Activated effector memory CD4-positive, alpha-beta T cell treated with Interleukin-2 at 50 U/mL for 16 hours (primary cell): Measurements from ENCODE around the gene NOL7.

ENCODE experiments used
- DNase-seq: peaks from one replicate; pipeline ENCODE4 v3.0.0-alpha.2; 2020

NOL7 gene

DNA sequence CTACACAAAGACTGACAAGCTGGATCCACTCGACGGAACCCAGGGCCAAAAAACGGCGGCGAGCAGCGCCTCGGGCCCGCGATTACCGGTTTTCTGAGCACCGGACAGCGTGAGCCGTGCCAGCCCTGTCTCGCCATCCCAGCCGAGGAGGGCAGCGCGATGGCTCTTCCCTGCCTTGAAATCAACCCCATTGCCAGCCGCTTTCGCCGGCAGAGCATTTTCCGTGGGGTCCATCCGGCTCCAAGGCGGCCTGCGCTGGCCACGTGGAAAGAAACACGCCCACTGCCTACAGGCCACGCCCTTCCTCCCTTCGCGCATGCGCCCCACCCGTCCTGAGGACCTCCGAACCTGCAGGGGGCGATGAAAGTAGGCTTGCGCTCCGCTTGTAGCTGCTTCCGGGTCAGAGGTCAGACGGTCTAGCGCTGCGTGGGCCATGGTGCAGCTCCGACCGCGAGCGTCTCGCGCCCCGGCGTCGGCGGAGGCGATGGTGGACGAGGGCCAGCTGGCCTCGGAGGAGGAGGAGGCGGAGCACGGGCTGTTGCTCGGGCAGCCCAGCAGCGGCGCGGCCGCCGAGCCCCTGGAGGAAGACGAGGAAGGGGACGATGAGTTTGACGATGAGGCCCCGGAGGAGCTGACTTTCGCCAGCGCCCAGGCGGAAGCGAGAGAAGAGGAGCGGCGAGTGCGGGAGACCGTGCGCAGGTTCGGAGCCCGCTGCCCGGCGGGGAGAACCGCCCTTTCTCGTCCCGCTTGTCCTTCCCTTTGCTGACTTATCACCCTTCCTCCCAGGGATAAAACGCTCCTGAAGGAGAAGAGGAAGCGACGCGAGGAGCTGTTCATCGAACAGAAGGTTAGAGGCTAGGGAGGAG is at the start of gene NOL7:
Gene NOL7, plus strand, starts transcription at position 410 of the 866 bp plus-strand sequence. Its CDS starts 24 bp downstream, at position 434.
- peak; percentile 96 for DNase-seq

DNA sequence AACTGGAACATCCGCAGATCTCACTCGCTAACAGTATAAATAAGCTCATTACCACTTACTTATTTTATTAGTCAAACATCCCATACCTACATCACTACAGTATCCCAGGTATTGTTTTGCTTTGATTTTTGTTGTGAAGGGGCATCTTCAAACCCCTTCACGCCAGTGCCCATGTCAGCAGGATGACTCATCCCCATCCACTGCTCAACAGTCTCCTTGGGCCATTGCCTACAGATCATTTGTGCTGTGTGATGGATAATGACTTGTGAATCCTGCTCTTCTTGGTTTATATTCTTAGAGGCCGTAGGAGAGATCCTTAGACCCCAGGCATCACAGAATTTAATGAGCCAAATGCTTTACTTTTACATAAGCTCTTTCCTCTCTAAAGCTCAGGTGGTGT is 49.2 kb upstream of the NOL7 start:
- no peak for DNase-seq

DNA sequence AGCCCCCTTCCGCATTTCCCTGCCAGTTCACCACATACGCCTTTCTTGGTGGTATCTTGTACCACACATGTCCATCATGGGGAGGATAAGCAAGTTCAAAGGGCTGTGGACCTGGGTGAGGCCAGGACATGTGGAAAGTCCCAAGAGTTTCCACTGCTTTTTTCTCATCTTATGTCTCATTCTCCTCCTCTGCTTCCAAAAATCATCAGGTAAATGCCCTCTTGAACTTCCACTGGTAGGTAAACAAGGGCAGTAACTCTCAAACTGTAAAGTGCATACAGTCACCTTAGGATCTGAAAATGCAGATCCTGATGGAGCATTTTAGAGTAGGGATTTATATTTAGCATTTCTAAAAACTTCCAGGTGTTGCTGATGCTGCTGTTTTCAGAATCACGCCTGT is 48.6 kb upstream of the NOL7 start:
- no peak for DNase-seq

DNA sequence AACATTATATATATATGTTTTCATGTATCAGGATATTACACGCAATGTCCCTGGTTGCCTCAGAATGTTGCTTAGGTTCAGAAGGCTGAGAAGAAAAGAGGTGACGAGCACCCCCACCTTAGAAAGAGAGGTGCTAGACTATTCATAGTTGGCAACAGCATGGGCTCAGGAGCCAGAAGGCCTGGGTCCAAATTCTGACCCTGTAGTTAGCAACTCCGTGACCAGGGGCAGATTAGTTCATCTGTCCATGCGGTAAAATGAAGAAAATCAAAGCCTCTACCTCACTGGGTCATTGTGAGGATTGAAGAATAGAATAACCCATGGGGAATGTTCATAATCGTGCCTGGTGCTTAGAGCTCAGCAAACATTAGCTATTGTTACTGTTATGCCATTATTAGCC is 46.2 kb upstream of the NOL7 start:
- DNase-seq = no peak

DNA sequence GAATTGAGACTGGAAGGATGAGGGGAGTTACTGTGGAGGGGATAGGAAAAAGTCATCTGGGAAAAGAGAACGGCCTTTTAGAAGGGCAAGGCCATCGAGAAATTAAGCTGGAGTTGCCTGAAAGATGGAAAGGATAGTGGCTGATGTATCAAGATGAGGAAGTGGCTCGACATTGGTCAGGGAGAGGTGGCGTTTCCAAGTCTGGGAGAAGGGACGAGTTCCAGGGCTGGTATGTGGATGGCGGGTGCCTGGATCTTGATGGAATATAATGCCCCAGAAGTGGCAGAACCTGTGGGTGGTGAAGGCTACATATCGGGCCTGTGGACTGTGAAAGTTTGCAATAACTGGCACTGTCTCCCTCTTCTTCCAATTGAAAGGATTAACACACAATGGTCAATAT is 42.9 kb upstream of the NOL7 start:
- no peak for DNase-seq

DNA sequence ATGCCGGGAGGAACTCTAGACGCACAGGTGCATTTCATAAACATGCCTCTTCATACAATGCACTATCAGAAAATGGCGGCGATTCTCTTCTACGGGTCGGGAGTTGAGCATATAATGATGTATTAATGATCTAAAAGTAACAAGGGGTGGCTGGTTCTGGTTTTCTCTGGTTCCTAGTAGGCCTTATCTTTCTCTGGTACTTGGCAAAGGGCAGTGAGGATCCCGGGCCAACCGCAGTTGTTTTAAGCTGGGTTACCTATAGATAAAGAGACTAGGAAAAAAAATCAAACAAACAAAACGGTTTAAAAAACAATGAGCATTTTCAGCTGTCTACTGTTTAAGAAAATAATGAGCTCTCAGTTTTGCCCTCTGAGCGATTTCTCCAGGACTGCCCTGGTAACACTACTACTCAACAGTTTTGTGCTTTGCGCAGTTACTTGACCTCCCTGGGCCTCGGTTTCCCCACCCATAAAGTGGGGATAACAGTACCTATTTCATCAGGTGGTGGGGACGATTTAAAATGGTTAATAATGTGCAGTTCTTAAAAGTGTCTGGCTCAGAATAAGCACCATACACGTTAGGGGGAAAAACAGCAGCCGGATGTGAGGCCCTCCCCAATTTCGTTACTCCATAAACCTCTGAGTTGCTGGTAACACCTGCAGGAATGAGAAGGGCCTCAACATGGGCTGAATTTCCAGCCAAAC is 42.0 kb upstream of the NOL7 start:
- no peak for DNase-seq

DNA sequence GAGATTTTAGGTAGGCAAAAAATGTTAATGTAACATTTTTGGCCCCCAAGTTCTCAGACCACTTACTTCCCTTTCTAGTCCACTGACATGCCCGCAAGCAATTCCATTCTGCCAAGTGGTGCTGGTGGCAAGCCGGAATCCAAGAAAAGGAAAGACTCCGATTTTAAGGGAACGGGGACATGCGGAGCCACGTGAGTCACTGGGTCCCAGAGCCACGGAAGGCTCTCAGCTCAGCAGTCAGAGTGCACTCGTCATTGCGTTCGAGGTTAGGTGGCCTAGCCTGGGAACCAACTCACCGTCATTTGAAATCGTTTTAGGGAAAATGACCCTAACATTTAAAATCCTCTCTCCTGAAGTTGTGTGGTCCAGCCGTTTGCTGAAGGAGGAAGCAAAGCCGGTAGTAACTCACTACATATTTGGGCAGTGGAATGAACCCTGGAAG is 41.4 kb upstream of the NOL7 start:
- no peak for DNase-seq

DNA sequence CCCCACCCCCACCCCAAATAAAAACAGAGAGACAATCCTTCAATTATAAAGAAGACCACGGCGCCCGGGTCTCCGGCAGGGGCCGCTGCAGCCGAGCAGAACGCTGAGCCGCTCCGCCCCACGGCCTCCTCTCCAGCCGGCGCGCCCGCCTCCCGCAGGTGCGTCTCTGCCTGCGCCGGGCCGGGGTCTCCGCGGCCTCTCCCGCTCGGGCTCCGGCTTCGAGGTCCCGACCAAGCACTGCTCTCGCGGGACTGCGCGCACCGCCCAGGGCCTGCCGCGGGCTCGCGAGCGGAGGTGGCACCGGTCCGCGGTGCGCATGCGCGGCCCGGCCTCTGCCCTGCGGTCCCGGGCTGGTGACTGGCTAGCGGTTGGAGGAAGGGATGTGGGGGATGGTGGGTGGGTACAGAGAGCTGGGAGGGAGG is 41.0 kb upstream of the NOL7 start:
- peak; percentile 88 for DNase-seq

DNA sequence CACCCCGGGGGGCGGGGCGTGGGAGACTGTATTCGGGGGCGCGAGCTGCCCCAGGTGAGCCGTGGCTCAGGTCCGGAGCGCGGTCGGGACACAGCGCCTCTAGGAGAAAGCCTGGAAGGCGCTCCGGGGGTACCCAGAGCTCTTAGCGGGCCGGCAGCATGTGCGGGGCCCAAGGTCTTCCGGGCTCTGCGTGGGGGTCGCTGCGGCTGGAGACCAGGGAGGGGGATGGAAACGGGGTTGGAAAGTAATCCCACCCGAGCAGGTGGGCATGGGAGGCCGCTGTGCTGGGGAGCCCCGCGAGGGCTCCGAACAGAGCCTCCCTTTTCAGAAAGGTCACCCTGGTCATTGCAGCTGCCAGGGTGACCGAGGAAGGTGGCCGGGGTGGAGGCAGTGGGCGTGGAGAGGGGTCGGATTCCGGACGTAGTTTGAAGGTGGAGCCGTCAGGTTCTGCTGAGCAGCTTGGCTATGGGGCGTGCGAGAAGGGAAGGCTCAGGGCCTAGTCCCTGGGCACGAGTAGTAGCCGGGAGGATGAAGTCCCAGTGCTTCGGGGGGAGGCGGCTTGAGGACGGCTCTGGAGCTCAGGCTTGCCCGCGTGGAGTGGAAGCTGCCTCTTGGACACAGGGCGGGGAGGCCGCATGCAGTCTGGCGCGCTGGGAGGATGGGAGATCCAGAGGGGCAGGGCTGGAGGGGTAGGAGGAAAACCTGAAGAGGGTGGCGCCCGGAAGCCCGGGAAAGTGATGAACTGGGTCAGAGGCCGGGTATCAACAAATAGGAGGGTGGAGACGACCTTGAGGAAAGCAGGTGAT is 40.4 kb upstream of the NOL7 start, which contains the start of gene SIRT5:
Gene SIRT5, plus strand, starts transcription at position 31 of the 806 bp plus-strand sequence. CDS start 9,510 bp downstream, outside the sequence.
- peak; percentile 66 for DNase-seq

DNA sequence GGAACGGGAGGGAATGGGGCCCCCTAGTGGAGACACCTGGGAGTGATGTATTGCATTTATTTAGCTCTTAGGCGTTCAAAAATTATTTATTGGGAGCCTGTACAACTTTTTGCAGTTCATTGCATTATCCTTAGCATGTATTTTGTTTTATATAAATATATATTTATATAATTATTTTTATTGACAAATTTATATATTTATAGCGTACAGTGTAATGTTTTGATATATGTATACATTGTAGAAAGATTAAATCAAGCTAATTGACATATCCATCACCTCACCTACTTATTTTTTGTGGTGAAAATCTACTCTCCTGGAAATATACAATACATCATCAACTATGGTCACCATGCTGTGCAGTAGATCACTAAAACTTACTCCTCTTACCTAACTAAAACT is 39.8 kb upstream of the NOL7 start:
- DNase-seq = no peak

DNA sequence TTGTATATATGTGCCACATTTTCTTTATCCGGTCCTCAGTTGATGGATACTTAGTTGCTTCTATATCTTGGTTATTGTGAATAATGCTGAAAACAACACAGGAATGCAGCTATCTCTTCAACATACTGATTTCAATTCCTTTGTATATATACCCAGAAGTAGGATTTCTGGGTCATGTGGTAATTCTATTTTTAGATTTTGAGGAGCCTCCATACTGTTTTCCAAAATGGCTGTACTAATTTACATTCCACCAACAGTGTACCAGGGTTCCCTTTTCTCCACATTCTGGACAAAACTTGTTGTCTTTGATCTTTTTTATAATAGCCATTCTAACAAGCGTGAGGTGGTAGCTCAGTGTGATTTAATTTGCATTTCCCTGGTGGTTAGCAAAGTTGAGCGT is 39.1 kb upstream of the NOL7 start:
- DNase-seq = no peak

DNA sequence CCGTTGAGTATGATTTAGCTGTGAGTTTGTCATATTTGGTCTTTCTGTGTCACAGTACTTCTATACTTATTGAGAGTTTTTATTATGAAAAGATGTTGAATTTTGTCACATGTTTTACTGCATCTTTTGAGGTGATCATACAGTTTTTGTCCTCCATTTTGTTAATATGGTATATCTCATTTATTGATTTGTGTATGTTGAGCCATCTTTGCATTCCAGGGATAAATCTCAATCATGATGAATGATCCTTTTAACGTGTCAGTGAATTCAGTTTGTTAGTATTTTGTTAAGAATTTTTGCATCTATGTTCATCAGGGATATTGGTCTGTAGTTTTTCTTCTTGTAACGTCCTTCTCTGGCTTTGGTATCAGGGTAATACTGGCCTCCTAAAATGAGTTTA is 37.2 kb upstream of the NOL7 start:
- DNase-seq = no peak

DNA sequence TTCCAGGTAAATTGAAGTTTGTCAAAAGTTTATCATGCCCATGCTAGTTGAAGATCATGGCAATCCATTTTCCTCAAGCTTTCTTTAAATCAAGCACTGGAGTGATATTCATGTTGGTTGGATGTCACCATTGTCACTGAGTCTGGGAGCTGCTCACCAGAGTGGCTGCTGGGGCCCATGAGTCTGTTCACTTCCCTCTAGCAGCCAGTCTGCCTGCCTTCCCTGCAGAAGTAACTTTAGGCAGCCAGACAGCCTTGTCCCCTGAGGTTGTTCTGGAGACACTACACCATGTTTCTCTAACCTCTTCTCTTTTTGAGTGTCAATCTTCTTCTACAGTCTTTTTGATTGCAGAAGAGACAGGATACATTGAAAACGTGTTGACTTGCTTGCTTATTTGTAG is 35.2 kb upstream of the NOL7 start:
- no peak for DNase-seq

DNA sequence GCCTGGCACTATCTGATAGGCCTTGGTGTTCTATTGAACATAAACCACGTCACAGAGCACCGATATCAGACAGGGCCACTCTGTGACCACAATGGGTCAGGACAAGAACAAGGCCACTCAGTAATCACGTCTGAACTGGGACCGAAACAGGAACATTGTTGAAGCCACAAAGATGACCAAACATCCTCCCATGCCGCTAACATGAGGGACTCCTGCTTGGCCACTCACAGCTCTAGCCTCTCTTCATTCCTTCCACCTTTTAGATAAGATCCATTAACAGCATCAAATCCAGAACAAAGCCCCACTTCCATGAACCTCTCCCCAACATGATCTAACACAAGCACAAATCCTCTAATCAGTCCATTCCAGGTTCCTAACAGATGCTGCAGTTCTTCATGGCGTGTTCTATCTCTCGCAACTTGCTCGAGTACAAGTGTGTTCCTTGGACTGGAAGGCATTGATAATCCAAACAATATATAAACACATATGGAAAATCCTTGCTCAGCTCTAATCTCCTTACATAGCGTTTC is 33.4 kb upstream of the NOL7 start:
- DNase-seq = no peak

DNA sequence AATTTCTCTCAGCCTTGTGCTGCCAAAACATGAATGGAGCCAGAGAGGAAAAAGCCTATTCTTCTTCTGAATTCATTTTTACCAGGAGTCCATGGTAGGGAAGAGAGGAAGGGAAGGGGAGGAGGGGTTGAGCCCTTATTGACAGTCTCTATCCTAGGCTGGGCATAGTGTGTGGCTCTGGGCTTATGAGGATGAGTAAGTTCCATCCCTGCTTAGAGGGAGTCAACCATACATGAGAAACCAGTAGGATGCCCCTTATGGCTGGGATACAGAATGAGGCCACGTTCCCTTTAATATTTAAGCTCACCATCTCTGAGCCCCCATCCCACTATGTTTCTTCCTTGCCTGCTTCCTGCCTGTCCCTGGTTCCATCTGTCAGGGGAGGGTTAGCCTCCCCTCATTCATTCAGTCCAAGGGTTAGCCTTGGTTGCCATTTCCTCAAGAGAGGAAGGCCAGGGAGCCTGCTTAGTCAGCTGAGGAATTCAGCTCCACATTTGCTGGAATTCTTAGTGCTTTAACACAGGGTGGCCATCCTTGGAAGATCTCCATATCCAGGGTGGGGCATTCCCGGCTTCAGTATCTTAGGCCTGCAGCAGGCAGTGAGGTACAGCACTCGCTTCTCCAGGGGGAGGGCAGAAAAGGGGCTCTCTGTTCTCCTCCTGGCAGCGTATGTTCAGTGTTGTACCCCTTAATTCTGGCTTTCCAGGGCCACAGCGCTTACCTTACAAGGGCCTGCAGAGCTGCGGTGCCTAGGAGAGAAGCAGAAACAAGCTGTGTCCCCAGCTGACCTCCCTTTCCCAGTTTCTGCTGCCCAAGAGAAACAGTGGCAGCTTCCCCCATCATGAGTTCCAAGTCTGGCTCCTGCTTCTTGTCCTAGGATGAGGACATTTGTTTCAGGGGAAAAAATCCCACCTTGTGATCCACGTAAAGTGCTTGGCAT is 28.3 kb upstream of the NOL7 start:
- no peak for DNase-seq

DNA sequence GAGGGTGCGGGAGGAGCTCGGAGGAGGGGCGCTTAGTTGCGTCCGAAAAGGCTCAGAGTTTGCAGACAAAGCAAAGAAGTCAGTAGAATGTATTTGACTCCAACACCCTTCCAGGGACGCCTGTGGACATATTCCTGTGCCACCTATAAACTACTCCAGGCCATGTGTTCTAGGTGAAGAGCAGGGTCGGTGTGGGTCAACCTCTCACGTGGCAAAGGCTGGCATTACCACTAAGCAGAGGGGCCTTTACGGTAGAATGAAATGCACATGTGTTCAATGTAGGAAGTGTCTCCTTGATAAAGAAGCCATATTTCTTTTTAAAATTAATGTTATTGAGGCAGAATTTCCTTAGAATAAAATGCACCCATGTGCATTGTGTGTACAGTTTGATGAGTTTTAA is 25.3 kb upstream of the NOL7 start:
- DNase-seq = no peak

DNA sequence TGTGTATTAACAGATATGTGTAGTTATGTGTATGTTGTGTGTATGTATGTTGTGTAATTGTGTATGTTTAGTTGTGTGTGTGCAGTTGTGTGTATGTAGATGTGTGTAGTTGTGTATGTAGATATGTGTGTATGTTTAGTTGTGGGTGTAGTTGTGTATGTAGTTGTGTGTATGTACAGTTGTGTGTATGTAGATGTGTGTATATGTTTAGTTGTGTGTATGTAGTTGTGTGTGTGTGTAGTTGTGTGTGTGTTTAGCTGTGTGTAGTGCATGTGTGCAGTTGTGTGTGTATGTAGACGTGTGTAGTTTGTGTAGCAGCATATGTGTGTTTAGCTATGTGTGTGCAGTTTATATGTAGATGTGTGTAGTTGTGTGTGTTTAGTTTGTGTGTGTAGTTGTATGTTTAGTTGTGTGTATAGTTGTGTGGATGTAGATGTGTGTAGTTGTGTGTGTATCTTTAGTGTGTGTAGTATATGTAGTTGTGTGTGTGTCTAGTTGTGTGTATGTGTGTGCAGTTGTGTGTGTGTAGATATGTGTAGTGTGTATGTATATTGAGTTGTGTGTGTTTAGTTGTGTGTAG is 24.5 kb upstream of the NOL7 start:
- DNase-seq = no peak

DNA sequence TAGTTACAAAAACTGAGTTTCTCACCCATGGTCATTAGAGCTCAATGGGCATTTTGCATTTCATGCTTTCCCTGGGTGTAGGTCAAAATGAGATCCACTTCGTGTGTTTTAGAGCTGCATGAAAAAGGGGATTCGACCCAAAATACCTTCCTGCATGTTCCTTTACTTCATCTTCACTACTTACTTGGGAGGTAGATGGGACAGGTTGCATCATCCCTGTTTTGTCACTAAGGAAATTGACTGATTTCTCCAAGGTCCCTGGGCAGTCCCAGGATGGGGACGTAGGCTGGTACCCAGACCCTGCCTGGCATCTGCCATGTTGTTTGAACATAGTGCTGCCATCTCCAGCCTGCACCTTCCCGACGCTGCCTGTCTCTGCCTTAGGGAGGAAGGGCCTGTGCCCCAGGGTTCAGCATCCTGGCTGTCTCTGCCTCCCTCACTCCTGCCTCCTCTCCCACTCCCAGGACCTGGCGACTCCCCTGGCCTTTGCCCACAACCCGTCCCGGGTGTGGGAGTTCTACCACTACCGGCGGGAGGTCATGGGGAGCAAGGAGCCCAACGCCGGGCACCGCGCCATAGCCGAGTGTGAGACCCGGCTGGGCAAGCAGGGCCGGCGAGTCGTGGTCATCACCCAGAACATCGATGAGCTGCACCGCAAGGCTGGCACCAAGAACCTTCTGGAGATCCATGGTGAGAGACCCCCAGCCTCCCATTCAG is 23.8 kb upstream of the NOL7 start:
- DNase-seq = no peak

DNA sequence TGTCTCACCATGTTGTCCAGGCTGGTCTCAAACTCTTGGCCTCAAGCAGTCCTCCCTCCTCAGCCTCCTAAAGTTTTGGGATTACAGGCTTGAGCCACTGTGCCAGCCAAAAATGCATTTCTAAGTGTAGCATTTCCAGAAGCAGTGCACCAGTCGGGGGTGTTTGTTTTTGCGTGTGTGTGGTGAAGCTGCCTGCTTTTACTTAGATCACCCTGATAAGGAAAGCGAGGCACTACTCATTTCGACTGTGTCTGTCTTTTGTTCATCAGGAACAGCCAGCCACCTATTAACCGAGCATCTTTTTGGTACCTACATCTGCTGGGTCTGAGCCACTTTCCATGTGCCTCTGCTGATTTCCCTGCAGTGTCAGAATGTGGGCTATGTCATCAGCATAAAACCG is 22.0 kb upstream of the NOL7 start:
- no peak for DNase-seq

DNA sequence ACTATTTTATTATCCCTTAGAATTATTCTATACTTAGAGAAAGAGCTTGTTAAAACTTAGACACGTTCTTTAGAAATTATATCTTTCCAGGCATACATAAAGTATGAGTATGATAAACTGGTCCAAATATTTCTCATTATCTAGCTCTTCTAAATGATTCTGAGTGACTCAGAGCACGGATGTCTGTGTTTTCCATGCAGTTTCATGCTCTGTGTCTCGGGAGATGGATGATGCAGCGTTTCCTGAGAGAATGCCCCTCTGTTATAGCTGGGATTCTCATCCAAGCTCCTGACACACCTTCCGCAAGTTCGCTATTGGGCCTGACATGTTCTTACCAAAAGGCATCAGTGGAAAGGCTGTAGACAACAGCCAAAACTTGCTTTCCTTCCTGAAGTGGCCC is 21.4 kb upstream of the NOL7 start:
- DNase-seq = no peak

DNA sequence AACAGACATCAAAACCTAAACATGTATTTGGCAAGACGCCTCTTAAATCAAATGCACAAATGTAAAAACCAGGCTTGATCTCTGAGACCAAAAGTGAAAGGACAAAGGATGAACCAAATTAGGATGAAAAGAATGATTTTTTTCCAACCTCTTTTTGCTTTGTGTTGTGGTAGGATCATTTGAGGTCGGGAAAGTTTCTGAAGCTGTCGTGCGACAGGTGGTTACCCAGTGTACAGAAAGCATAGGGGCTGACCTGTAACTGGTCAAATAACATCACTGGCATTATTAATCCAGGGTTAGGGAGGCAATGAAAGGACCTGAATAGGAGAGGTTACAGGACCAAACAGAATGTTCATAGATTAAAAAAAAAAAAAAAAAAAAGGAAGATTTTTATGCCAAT is 18.1 kb upstream of the NOL7 start:
- no peak for DNase-seq
